ENCODE results near the gene HAND1. TPM values are rescaled to one million over a fixed set of nuclear protein-coding genes. Genes with fewer than 3 reads are reported as not detected.

The HAND1 gene
- total RNA-seq, 4 donors from 2014 or later, result 6.7 to 8.0 (median 7.4) TPM

GRCh38 chr5:154523709-154524108, 45.7 kb upstream of the HAND1 start:
- Histone ChIP-seq H3K27ac (peak overlapping the region; percentile 4 to 41 (median 33)), H3K4me1 (peaks cover 0 to 5% (median 0%) of the 10 kb centered on the region in 4 donors), H3K36me3 (no peaks in the 10 kb centered on the region), H3K9me3 (no peaks in the 10 kb centered on the region), H3K4me3 (no peak overlapping the region), H3K27me3 (peaks cover 22% of the 10 kb centered on the region)
- TF ChIP-seq POLR2AphosphoS5 (IDR thresholded peaks at IDR 0.05) (no peak), POLR2A (IDR thresholded peaks at IDR 0.05) (no peak), EP300 (IDR thresholded peaks at IDR 0.05; ENCODE audit: low read depth) (no peak), CTCF (IDR thresholded peaks at IDR 0.05) (no peak)
- no peak for DNase-seq
- 51% methylated on average over 3 of the region's 3 CpGs; no CpG with 5 or more reads in 1 of the 2 donors for WGBS, 2 donors (ENCODE audit: low coverage in 1 of 2)
- intact Hi-C loops (cut with DNase I; ENCODE audit: low total_unique reads), result loop anchor here (10.0 kb wide), 1 partner anchor 49 kb away; the partner anchor contains the start of gene HAND1
- in situ Hi-C loops (cut with MboI; ENCODE audit: low pct_ligation_motif_present in 1 of 4, low pct_unique_long_range_greater_than_20kb in 1 of 4, low sequenced_read_pairs in 3 of 4), result loop anchor here in 1 of 4 donors (10.0 kb wide), 1 partner anchor 81 kb away; no protein-coding TSS in a partner anchor

GRCh38 chr5:154523104-154523503, 45.1 kb upstream of the HAND1 start:
- Histone ChIP-seq H3K4me1 (peaks cover 0 to 5% (median 0%) of the 10 kb centered on the region in 4 donors), H3K27me3 (peaks cover 22% of the 10 kb centered on the region), H3K27ac (peak overlapping the region in 2 of 4 donors; percentile 40 to 41), H3K36me3 (no peaks in the 10 kb centered on the region), H3K4me3 (no peak overlapping the region), H3K9me3 (no peaks in the 10 kb centered on the region)
- TF ChIP-seq POLR2AphosphoS5 (IDR thresholded peaks at IDR 0.05) (no peak), POLR2A (IDR thresholded peaks at IDR 0.05) (no peak), EP300 (IDR thresholded peaks at IDR 0.05; ENCODE audit: low read depth) (no peak), CTCF (IDR thresholded peaks at IDR 0.05) (no peak)
- DNase-seq, result no peak
- 83% methylated on average over 4 of the region's 4 CpGs; no CpG with 5 or more reads in 1 of the 2 donors for WGBS, 2 donors (ENCODE audit: low coverage in 1 of 2)
- in situ Hi-C loops (cut with MboI; ENCODE audit: low pct_ligation_motif_present in 1 of 4, low pct_unique_long_range_greater_than_20kb in 1 of 4, low sequenced_read_pairs in 3 of 4) (loop anchor here in 1 of 4 donors (10.0 kb wide), 1 partner anchor 82 kb away; no protein-coding TSS in a partner anchor), intact Hi-C loops (cut with DNase I; ENCODE audit: low total_unique reads) (loop anchor here (10.0 kb wide), 1 partner anchor 48 kb away; the partner anchor contains the start of gene HAND1)

GRCh38 chr5:154522284-154522683, 44.3 kb upstream of the HAND1 start:
- Histone ChIP-seq H3K4me3 (no peak overlapping the region), H3K27me3 (peaks cover 18% of the 10 kb centered on the region), H3K9me3 (no peaks in the 10 kb centered on the region), H3K36me3 (no peaks in the 10 kb centered on the region), H3K4me1 (peaks cover 0 to 5% (median 0%) of the 10 kb centered on the region in 4 donors), H3K27ac (no peak overlapping the region)
- intact Hi-C loops (cut with DNase I; ENCODE audit: low total_unique reads) (loop anchor here (10.0 kb wide), 1 partner anchor 47 kb away; the partner anchor contains the start of gene HAND1), in situ Hi-C loops (cut with MboI; ENCODE audit: low pct_ligation_motif_present in 1 of 4, low pct_unique_long_range_greater_than_20kb in 1 of 4, low sequenced_read_pairs in 3 of 4) (loop anchor here in 1 of 4 donors (10.0 kb wide), 1 partner anchor 83 kb away; no protein-coding TSS in a partner anchor)
- no peak for DNase-seq
- WGBS, 2 donors (ENCODE audit: low coverage in 1 of 2), result 97% methylated on average over 3 of the region's 3 CpGs; no CpG with 5 or more reads in 1 of the 2 donors
- no peak for TF ChIP-seq EP300 (IDR thresholded peaks at IDR 0.05; ENCODE audit: low read depth)
- no peak for TF ChIP-seq POLR2A (IDR thresholded peaks at IDR 0.05)
- TF ChIP-seq POLR2AphosphoS5 (IDR thresholded peaks at IDR 0.05), result no peak
- TF ChIP-seq CTCF (IDR thresholded peaks at IDR 0.05), result no peak

- Histone ChIP-seq H3K27ac (no peak overlapping the region), H3K36me3 (no peaks in the 10 kb centered on the region), H3K27me3 (peaks cover 18% of the 10 kb centered on the region), H3K4me1 (peaks cover 0 to 5% (median 0%) of the 10 kb centered on the region in 4 donors), H3K4me3 (no peak overlapping the region), H3K9me3 (no peaks in the 10 kb centered on the region)
- DNase-seq, result no peak
- TF ChIP-seq CTCF (IDR thresholded peaks at IDR 0.05), result no peak
- TF ChIP-seq POLR2A (IDR thresholded peaks at IDR 0.05), result no peak
- TF ChIP-seq EP300 (IDR thresholded peaks at IDR 0.05; ENCODE audit: low read depth), result no peak
- no peak for TF ChIP-seq POLR2AphosphoS5 (IDR thresholded peaks at IDR 0.05)
- in situ Hi-C loops (cut with MboI; ENCODE audit: low pct_ligation_motif_present in 1 of 4, low pct_unique_long_range_greater_than_20kb in 1 of 4, low sequenced_read_pairs in 3 of 4) (loop anchor here in 1 of 4 donors (10.0 kb wide), 1 partner anchor 83 kb away; no protein-coding TSS in a partner anchor), intact Hi-C loops (cut with DNase I; ENCODE audit: low total_unique reads) (loop anchor here (10.0 kb wide), 1 partner anchor 47 kb away; the partner anchor contains the start of gene HAND1)
- WGBS, 2 donors (ENCODE audit: low coverage in 1 of 2), result 64% methylated on average over 3 of the region's 3 CpGs; no CpG with 5 or more reads in 1 of the 2 donors
Observed at GRCh38 chr5:154521756-154522155, 43.7 kb upstream of the HAND1 start.

Measured in transverse colon (tissue), 4 donors.